Measurements from ENCODE around the gene CPLANE2.
A peak's percentile ranks its signal among the peaks of the same experiment; 100 is the strongest.

Gene CPLANE2

GRCh38 chr1:16237343-16237830, 404 bp upstream of the CPLANE2 start:
- no peaks in the 10 kb centered on the region for H3K27me3 ChIP-seq (ENCODE audit: control insufficient read depth in 1 of 2, insufficient read depth in 2 of 2, low read length in 2 of 2)
- H3K9me3 ChIP-seq (ENCODE audit: low read length), result no peaks in the 10 kb centered on the region
- H3K9ac ChIP-seq (ENCODE audit: low read length), result no peak overlapping the region
- peak overlapping the region; percentile 75 to 77 for H3K4me3 ChIP-seq (ENCODE audit: low read depth in 1 of 2, low read length in 2 of 2)
- no peaks in the 10 kb centered on the region for H3K36me3 ChIP-seq (ENCODE audit: insufficient read depth, low read length)
- H3K4me1 ChIP-seq (ENCODE audit: insufficient read depth, low read length), result peaks cover 15% of the 10 kb centered on the region
- H3K27ac ChIP-seq (ENCODE audit: low read depth, low read length), result peak overlapping the region; percentile 82

- no peaks in the 10 kb centered on the region for H3K9me3 ChIP-seq (ENCODE audit: low read length)
- H3K36me3 ChIP-seq (ENCODE audit: insufficient read depth, low read length), result no peaks in the 10 kb centered on the region
- H3K4me3 ChIP-seq (ENCODE audit: low read depth in 1 of 2, low read length in 2 of 2), result peak overlapping the region; percentile 75 to 77
- peak overlapping the region; percentile 77 for H3K9ac ChIP-seq (ENCODE audit: low read length)
- H3K4me1 ChIP-seq (ENCODE audit: insufficient read depth, low read length), result peaks cover 15% of the 10 kb centered on the region
- no peaks in the 10 kb centered on the region for H3K27me3 ChIP-seq (ENCODE audit: control insufficient read depth in 1 of 2, insufficient read depth in 2 of 2, low read length in 2 of 2)
- peak overlapping the region; percentile 71 for H3K27ac ChIP-seq (ENCODE audit: low read depth, low read length)
These were observed 956 bp downstream of the CPLANE2 start for GRCh38 chr1:16235944-16236510.

GRCh38 chr1:16235347-16235746, 1.6 kb downstream of the CPLANE2 start:
- Histone ChIP-seq H3K9ac (ENCODE audit: low read length) (no peak overlapping the region), H3K4me1 (ENCODE audit: insufficient read depth, low read length) (peaks cover 15% of the 10 kb centered on the region), H3K4me3 (ENCODE audit: low read depth in 1 of 2, low read length in 2 of 2) (no peak overlapping the region), H3K27ac (ENCODE audit: low read depth, low read length) (no peak overlapping the region), H3K9me3 (ENCODE audit: low read length) (no peaks in the 10 kb centered on the region), H3K27me3 (ENCODE audit: control insufficient read depth in 1 of 2, insufficient read depth in 2 of 2, low read length in 2 of 2) (no peaks in the 10 kb centered on the region), H3K36me3 (ENCODE audit: insufficient read depth, low read length) (no peaks in the 10 kb centered on the region)

GRCh38 chr1:16233431-16233830, 3.6 kb downstream of the CPLANE2 start:
- no peak overlapping the region for H3K4me3 ChIP-seq (ENCODE audit: low read depth in 1 of 2, low read length in 2 of 2)
- H3K4me1 ChIP-seq (ENCODE audit: insufficient read depth, low read length), result peaks cover 15% of the 10 kb centered on the region
- no peak overlapping the region for H3K9ac ChIP-seq (ENCODE audit: low read length)
- no peaks in the 10 kb centered on the region for H3K36me3 ChIP-seq (ENCODE audit: insufficient read depth, low read length)
- no peaks in the 10 kb centered on the region for H3K9me3 ChIP-seq (ENCODE audit: low read length)
- no peak overlapping the region for H3K27ac ChIP-seq (ENCODE audit: low read depth, low read length)
- peaks cover 0 to 3% of the 10 kb centered on the region in 2 donors for H3K27me3 ChIP-seq (ENCODE audit: control insufficient read depth in 1 of 2, insufficient read depth in 2 of 2, low read length in 2 of 2)

- H3K36me3 ChIP-seq (ENCODE audit: insufficient read depth, low read length), result no peaks in the 10 kb centered on the region
- peaks cover 9 to 14% of the 10 kb centered on the region in 2 donors for H3K27me3 ChIP-seq (ENCODE audit: control insufficient read depth in 1 of 2, insufficient read depth in 2 of 2, low read length in 2 of 2)
- no peaks in the 10 kb centered on the region for H3K9me3 ChIP-seq (ENCODE audit: low read length)
- no peak overlapping the region for H3K9ac ChIP-seq (ENCODE audit: low read length)
- H3K4me1 ChIP-seq (ENCODE audit: insufficient read depth, low read length), result peaks cover 9% of the 10 kb centered on the region
- no peak overlapping the region for H3K27ac ChIP-seq (ENCODE audit: low read depth, low read length)
- H3K4me3 ChIP-seq (ENCODE audit: low read depth in 1 of 2, low read length in 2 of 2), result no peak overlapping the region
These were observed 4.7 kb downstream of the CPLANE2 start for GRCh38 chr1:16232316-16232710.

GRCh38 chr1:16231331-16232315, 5.4 kb downstream of the CPLANE2 start:
- H3K9ac ChIP-seq (ENCODE audit: low read length), result no peak overlapping the region
- no peaks in the 10 kb centered on the region for H3K9me3 ChIP-seq (ENCODE audit: low read length)
- no peak overlapping the region for H3K27ac ChIP-seq (ENCODE audit: low read depth, low read length)
- H3K4me3 ChIP-seq (ENCODE audit: low read depth in 1 of 2, low read length in 2 of 2), result no peak overlapping the region
- peaks cover 15 to 21% of the 10 kb centered on the region in 2 donors for H3K27me3 ChIP-seq (ENCODE audit: control insufficient read depth in 1 of 2, insufficient read depth in 2 of 2, low read length in 2 of 2)
- no peaks in the 10 kb centered on the region for H3K36me3 ChIP-seq (ENCODE audit: insufficient read depth, low read length)
- peaks cover 8% of the 10 kb centered on the region for H3K4me1 ChIP-seq (ENCODE audit: insufficient read depth, low read length)

- Histone ChIP-seq H3K36me3 (ENCODE audit: insufficient read depth, low read length) (no peaks in the 10 kb centered on the region), H3K9ac (ENCODE audit: low read length) (no peak overlapping the region), H3K27me3 (ENCODE audit: control insufficient read depth in 1 of 2, insufficient read depth in 2 of 2, low read length in 2 of 2) (peaks cover 22 to 30% of the 10 kb centered on the region in 2 donors), H3K4me1 (ENCODE audit: insufficient read depth, low read length) (no peaks in the 10 kb centered on the region), H3K9me3 (ENCODE audit: low read length) (no peaks in the 10 kb centered on the region), H3K27ac (ENCODE audit: low read depth, low read length) (no peak overlapping the region), H3K4me3 (ENCODE audit: low read depth in 1 of 2, low read length in 2 of 2) (no peak overlapping the region)
These were observed 6.2 kb downstream of the CPLANE2 start for GRCh38 chr1:16230744-16231143.

GRCh38 chr1:16229976-16230740, 6.8 kb downstream of the CPLANE2 start:
- Histone ChIP-seq H3K27ac (ENCODE audit: low read depth, low read length) (no peak overlapping the region), H3K4me1 (ENCODE audit: insufficient read depth, low read length) (no peaks in the 10 kb centered on the region), H3K4me3 (ENCODE audit: low read depth in 1 of 2, low read length in 2 of 2) (no peak overlapping the region), H3K9me3 (ENCODE audit: low read length) (no peaks in the 10 kb centered on the region), H3K27me3 (ENCODE audit: control insufficient read depth in 1 of 2, insufficient read depth in 2 of 2, low read length in 2 of 2) (peaks cover 22 to 30% of the 10 kb centered on the region in 2 donors), H3K36me3 (ENCODE audit: insufficient read depth, low read length) (no peaks in the 10 kb centered on the region), H3K9ac (ENCODE audit: low read length) (no peak overlapping the region)

- peaks cover 22 to 30% of the 10 kb centered on the region in 2 donors for H3K27me3 ChIP-seq (ENCODE audit: control insufficient read depth in 1 of 2, insufficient read depth in 2 of 2, low read length in 2 of 2)
- H3K9me3 ChIP-seq (ENCODE audit: low read length), result no peaks in the 10 kb centered on the region
- no peak overlapping the region for H3K9ac ChIP-seq (ENCODE audit: low read length)
- H3K27ac ChIP-seq (ENCODE audit: low read depth, low read length), result no peak overlapping the region
- H3K36me3 ChIP-seq (ENCODE audit: insufficient read depth, low read length), result no peaks in the 10 kb centered on the region
- H3K4me3 ChIP-seq (ENCODE audit: low read depth in 1 of 2, low read length in 2 of 2), result no peak overlapping the region
- H3K4me1 ChIP-seq (ENCODE audit: insufficient read depth, low read length), result no peaks in the 10 kb centered on the region
These were observed 10.3 kb downstream of the CPLANE2 start for GRCh38 chr1:16226490-16227179.

- Histone ChIP-seq H3K27ac (ENCODE audit: low read depth, low read length) (no peak overlapping the region), H3K27me3 (ENCODE audit: control insufficient read depth in 1 of 2, insufficient read depth in 2 of 2, low read length in 2 of 2) (peaks cover 22 to 30% of the 10 kb centered on the region in 2 donors), H3K36me3 (ENCODE audit: insufficient read depth, low read length) (no peaks in the 10 kb centered on the region), H3K4me1 (ENCODE audit: insufficient read depth, low read length) (no peaks in the 10 kb centered on the region), H3K4me3 (ENCODE audit: low read depth in 1 of 2, low read length in 2 of 2) (no peak overlapping the region), H3K9me3 (ENCODE audit: low read length) (no peaks in the 10 kb centered on the region), H3K9ac (ENCODE audit: low read length) (no peak overlapping the region)
These were observed 10.9 kb downstream of the CPLANE2 start for GRCh38 chr1:16226129-16226489.

GRCh38 chr1:16224472-16224871, 12.5 kb downstream of the CPLANE2 start:
- Histone ChIP-seq H3K27me3 (ENCODE audit: control insufficient read depth in 1 of 2, insufficient read depth in 2 of 2, low read length in 2 of 2) (peaks cover 22 to 30% of the 10 kb centered on the region in 2 donors), H3K4me1 (ENCODE audit: insufficient read depth, low read length) (no peaks in the 10 kb centered on the region), H3K9me3 (ENCODE audit: low read length) (no peaks in the 10 kb centered on the region), H3K27ac (ENCODE audit: low read depth, low read length) (no peak overlapping the region), H3K36me3 (ENCODE audit: insufficient read depth, low read length) (no peaks in the 10 kb centered on the region), H3K4me3 (ENCODE audit: low read depth in 1 of 2, low read length in 2 of 2) (no peak overlapping the region), H3K9ac (ENCODE audit: low read length) (no peak overlapping the region)

Measured in muscle layer of colon (tissue), 2 donors.